ENCODE measurements around the gene GPATCH3. TPM values are rescaled to one million over a fixed set of nuclear protein-coding genes. Genes with fewer than 3 reads are reported as not detected.
"Not testable (repeated sequence)": the region's sequence is repeated elsewhere in the genome, so short reads cannot be mapped to it uniquely, and the experiment has no call there.

Gene GPATCH3
- total and polyA plus RNA-seq, 2 experiments from 2014 or later, result 9.5 to 18.4 TPM

DNA sequence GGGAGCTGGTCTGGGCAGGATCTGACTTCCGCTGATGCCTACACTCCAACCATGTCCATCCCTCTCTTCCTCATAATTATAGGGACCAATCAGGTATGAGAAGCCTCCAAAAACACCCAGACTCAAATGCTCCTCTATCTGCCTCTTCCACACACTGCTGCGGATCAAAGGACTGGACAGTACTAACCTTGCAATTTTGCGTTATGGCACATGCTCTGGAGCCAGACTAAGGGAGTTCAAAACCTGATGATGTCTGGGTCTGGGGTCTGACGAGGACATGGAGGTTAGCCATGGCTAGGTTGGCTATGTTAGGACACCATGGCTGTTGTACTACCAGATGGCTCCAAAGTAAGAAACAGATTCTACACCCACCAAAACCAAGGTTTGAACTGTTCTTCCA is 20.5 kb downstream of the GPATCH3 start:
- Histone ChIP-seq H3K9me2 (replicated peaks; ENCODE audit: insufficient read depth) (no peaks in the 10 kb centered on the region), H3K4me3 (no peak overlapping the region), H3K36me3 (replicated peaks; ENCODE audit: insufficient read depth, low read depth) (peaks cover 3% of the 10 kb centered on the region), H3K4me2 (no peak overlapping the region), H3K9me3 (ENCODE audit: low read depth) (no peaks in the 10 kb centered on the region), H3K27ac (no peak overlapping the region), H4K20me1 (ENCODE audit: insufficient read depth, poor library complexity, severe bottlenecking) (no peaks in the 10 kb centered on the region), H3K4me1 (ENCODE audit: insufficient read depth) (no peaks in the 10 kb centered on the region), H3K27me3 (no peaks in the 10 kb centered on the region), H2AFZ (no peak overlapping the region), H3K79me2 (peaks cover 5% of the 10 kb centered on the region)
- no peak for DNase-seq (ENCODE audit: low spot score)
- TF ChIP-seq, protein P1, sequence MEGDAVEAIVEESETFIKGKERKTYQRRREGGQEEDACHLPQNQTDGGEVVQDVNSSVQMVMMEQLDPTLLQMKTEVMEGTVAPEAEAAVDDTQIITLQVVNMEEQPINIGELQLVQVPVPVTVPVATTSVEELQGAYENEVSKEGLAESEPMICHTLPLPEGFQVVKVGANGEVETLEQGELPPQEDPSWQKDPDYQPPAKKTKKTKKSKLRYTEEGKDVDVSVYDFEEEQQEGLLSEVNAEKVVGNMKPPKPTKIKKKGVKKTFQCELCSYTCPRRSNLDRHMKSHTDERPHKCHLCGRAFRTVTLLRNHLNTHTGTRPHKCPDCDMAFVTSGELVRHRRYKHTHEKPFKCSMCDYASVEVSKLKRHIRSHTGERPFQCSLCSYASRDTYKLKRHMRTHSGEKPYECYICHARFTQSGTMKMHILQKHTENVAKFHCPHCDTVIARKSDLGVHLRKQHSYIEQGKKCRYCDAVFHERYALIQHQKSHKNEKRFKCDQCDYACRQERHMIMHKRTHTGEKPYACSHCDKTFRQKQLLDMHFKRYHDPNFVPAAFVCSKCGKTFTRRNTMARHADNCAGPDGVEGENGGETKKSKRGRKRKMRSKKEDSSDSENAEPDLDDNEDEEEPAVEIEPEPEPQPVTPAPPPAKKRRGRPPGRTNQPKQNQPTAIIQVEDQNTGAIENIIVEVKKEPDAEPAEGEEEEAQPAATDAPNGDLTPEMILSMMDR (IDR thresholded peaks at IDR 0.05; ENCODE audit: poor library complexity), result no peak
- TF ChIP-seq EZH2phosphoT487 (IDR thresholded peaks at IDR 0.05; ENCODE audit: low read depth, severe bottlenecking, unreplicated experiment), result no peak
- no peak for TF ChIP-seq EZH2 (IDR thresholded peaks at IDR 0.05; ENCODE audit: borderline replicate concordance)
- WGBS (ENCODE audit: low lambda C conversion rate, missing lambda C conversion rate), result 91% methylated on average over 4 of the region's 4 CpGs

DNA sequence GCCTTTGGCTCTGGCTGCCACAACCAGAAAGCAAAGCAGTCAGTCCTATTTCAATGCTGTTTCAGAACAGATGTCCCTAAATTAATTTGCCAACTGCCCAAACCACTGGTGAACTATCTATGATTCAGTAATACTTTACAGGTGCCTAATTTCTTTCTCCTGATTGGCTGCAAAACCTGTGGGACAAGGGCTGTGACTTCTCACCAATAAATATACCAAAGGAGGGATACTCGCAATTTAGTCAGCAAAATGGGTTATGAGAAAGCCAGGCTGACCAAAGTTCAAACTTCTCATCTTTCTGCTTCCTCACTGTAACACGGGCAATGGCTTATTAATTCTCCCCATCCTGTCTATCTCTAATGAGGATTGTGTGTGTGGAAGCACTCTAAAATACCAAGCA is 22.9 kb downstream of the GPATCH3 start:
- TF ChIP-seq EZH2phosphoT487 (IDR thresholded peaks at IDR 0.05; ENCODE audit: low read depth, severe bottlenecking, unreplicated experiment), result no peak
- TF ChIP-seq, protein P1 (IDR thresholded peaks at IDR 0.05; ENCODE audit: poor library complexity), result no peak
- TF ChIP-seq EZH2 (IDR thresholded peaks at IDR 0.05; ENCODE audit: borderline replicate concordance), result no peak
- Histone ChIP-seq H3K4me3 (no peak overlapping the region), H3K79me2 (no peaks in the 10 kb centered on the region), H3K36me3 (replicated peaks; ENCODE audit: insufficient read depth, low read depth) (peaks cover 3% of the 10 kb centered on the region), H4K20me1 (ENCODE audit: insufficient read depth, poor library complexity, severe bottlenecking) (no peaks in the 10 kb centered on the region), H3K9me3 (ENCODE audit: low read depth) (no peaks in the 10 kb centered on the region), H2AFZ (no peak overlapping the region), H3K27me3 (no peaks in the 10 kb centered on the region), H3K9me2 (replicated peaks; ENCODE audit: insufficient read depth) (no peaks in the 10 kb centered on the region), H3K4me1 (ENCODE audit: insufficient read depth) (no peaks in the 10 kb centered on the region), H3K4me2 (no peak overlapping the region), H3K27ac (no peak overlapping the region)
- no peak for DNase-seq (ENCODE audit: low spot score)
- WGBS (ENCODE audit: low lambda C conversion rate, missing lambda C conversion rate), result 82% methylated on average over 2 of the region's 2 CpGs

DNA sequence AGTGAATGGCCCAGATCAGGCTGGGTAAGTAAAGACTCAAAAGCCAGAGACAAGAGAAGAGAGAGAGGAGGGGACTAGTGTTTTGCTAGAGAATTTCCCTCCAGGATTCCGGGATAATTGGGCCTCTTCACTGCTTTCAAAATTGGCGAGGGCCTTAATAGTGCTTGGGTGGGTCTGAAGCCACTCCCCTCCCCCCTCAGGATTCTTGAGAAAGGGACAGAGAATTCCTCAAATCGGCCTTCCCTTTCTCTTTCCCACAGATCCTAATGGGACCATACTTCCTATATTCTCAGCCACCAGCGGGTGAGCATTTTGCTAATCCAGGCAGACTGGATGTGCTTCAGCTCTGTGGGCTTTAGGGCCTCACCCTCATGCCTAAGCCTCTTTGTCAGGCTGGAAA is 25.4 kb downstream of the GPATCH3 start:
- H3K4me1 ChIP-seq (ENCODE audit: insufficient read depth), result no peaks in the 10 kb centered on the region
- no peaks in the 10 kb centered on the region for H3K79me2 ChIP-seq
- TF ChIP-seq EZH2 (IDR thresholded peaks at IDR 0.05; ENCODE audit: borderline replicate concordance) (no peak), EZH2phosphoT487 (IDR thresholded peaks at IDR 0.05; ENCODE audit: low read depth, severe bottlenecking, unreplicated experiment) (no peak)
- TF ChIP-seq, protein P1 (IDR thresholded peaks at IDR 0.05; ENCODE audit: poor library complexity), result no peak
- H2AFZ ChIP-seq, result no peak overlapping the region
- H3K9me3 ChIP-seq (ENCODE audit: low read depth), result no peaks in the 10 kb centered on the region
- H3K4me3 ChIP-seq, result no peak overlapping the region
- no peak overlapping the region for H3K4me2 ChIP-seq
- DNase-seq (ENCODE audit: low spot score), result no peak
- WGBS (ENCODE audit: low lambda C conversion rate, missing lambda C conversion rate), result 77% methylated on average over 4 of the region's 4 CpGs
- H3K9me2 ChIP-seq (replicated peaks; ENCODE audit: insufficient read depth), result no peaks in the 10 kb centered on the region
- no peaks in the 10 kb centered on the region for H3K27me3 ChIP-seq
- H3K27ac ChIP-seq, result no peak overlapping the region
- no peaks in the 10 kb centered on the region for H4K20me1 ChIP-seq (ENCODE audit: insufficient read depth, poor library complexity, severe bottlenecking)
- H3K36me3 ChIP-seq (replicated peaks; ENCODE audit: insufficient read depth, low read depth), result no peaks in the 10 kb centered on the region

DNA sequence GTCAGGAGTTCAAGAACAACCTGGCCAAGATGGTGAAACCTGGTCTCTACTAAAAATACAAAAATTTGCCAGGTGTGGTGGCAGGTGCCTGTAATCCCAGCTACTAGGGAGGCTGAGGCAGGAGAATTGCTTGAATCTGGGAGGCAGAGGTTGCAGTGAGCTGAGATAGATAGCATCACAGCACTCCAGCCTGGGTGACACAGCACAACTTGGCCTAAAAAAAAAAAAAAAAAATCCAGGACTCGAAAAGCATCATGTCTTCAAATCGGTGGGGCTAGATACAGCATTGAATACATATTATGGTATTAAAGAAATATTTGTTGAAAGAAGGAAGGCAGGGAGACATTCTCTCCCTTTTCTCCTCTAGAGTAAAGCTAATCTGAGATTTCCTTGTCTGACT is 27.2 kb downstream of the GPATCH3 start:
- not testable (repeated sequence) for H3K36me3 ChIP-seq (replicated peaks; ENCODE audit: insufficient read depth, low read depth); H3K4me1 ChIP-seq (ENCODE audit: insufficient read depth); H3K9me3 ChIP-seq (ENCODE audit: low read depth); H3K27me3 ChIP-seq; H2AFZ ChIP-seq; H4K20me1 ChIP-seq (ENCODE audit: insufficient read depth, poor library complexity, severe bottlenecking); H3K27ac ChIP-seq; H3K79me2 ChIP-seq; H3K9me2 ChIP-seq (replicated peaks; ENCODE audit: insufficient read depth); DNase-seq (ENCODE audit: low spot score); H3K4me3 ChIP-seq; H3K4me2 ChIP-seq
- 95% methylated on average over 2 of the region's 2 CpGs for WGBS (ENCODE audit: low lambda C conversion rate, missing lambda C conversion rate)
